Progenitor cell of endocrine pancreas (in vitro differentiated cells): Measurements from ENCODE around the gene OR12D1. TPM values are rescaled to one million over a fixed set of nuclear protein-coding genes. Genes with fewer than 3 reads are reported as not detected.

Source experiments
- DNase-seq: peaks from one replicate; pipeline ENCODE4 v3.0.0; 2021; ENCODE audit warnings: low spot score; ENCODE audit not compliant: unreplicated experiment
- H3K27ac Mint-ChIP-seq: 2 replicates; pipeline ENCODE4 v1.8.0; 2021; ENCODE audit warnings: mild to moderate bottlenecking, moderate library complexity, mixed read lengths
- H3K27me3 Mint-ChIP-seq: 2 replicates; pipeline ENCODE4 v1.8.0; 2021; ENCODE audit warnings: mixed read lengths
- H3K36me3 Mint-ChIP-seq: 2 replicates; pipeline ENCODE4 v1.8.0; 2022; ENCODE audit warnings: mixed read lengths; ENCODE audit not compliant: insufficient read depth
- H3K4me1 Mint-ChIP-seq: 2 replicates; pipeline ENCODE4 v1.8.0; 2021; ENCODE audit warnings: low read depth, mixed read lengths
- H3K4me3 Mint-ChIP-seq: 2 replicates; pipeline ENCODE4 v1.8.0; 2021; ENCODE audit warnings: low read depth, mild to moderate bottlenecking, moderate library complexity, mixed read lengths
- H3K9me3 Mint-ChIP-seq: 2 replicates; pipeline ENCODE4 v1.8.0; 2021; ENCODE audit warnings: low read depth, mixed read lengths
- CTCF ChIP-seq: fragments of 200-600 bp; sonication (generic); IDR thresholded peaks from one replicate; pipeline ENCODE4 v1.5.0; 2021; ENCODE audit warnings: antibody characterized with exemption, mild to moderate bottlenecking; ENCODE audit not compliant: unreplicated experiment
- long read RNA-seq: library from polyadenylated mRNA; unstranded; transcript quantifications from one replicate; pipeline ENCODE4 v2.0.0, GENCODE V29; 2020
- total RNA-seq: library from RNA; stranded (reverse); gene quantifications from 2 replicates; pipeline ENCODE4 v1.2.1, GENCODE V29; 2021

The OR12D1 gene
- total RNA-seq: not detected in 2 replicates
- long read RNA-seq: 0 reads

DNA sequence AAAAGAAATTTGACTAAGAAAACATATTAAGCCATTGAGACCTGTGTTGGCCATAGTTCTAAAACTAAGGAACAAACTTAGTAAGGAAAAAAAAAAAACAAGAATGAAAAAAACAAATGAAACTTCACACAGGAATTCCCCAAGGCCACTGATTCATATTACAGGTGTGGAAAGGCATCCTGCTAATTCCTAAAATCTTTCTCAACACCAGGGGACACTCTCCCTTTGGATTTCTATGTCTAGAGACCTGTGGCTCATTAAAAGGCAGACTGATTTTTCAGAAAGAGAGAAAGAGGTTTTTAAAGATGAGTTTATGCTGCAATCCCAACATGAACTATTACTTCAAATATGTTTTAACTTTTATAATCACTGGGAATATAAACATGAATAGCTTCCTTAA, at the start of gene OR12D1:
TSS of gene OR12D1 (plus strand) at position 341 of the 400 bp plus-strand sequence.
- Mint-ChIP-seq H3K36me3 (no peaks in the 10 kb centered on the region), H3K4me3 (no peak within 1 kb of the TSS), H3K27me3 (peaks cover 9% of the 10 kb centered on the region), H3K27ac (no peak within 1 kb of the TSS), H3K4me1 (no peaks in the 10 kb centered on the region), H3K9me3 (peaks cover 17% of the 10 kb centered on the region)
- TF ChIP-seq CTCF: peak; percentile 38
- DNase-seq: no peak

DNA sequence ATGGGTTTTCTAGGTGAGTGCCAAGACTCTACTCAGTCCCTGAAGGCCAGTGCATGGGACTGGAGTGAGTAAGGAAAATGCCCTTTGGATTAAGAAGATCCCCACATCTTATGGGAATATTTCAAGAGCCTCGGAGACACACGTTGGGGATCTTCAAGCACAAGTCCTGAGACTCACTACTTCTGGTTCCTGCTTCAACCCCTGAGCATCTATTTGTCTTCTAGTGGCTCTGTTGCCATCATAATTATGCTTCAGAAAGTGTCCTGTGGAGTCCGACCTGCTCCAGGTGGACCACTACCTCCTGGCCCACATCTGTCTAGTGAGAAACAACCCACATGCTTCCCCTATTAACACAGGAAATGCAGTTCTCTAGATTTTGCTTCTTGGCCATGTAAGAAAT, 46.0 kb upstream of the OR12D1 start, which contains the start of gene OR5V1:
TSS of gene OR5V1 (minus strand) at position 101 of the 400 bp plus-strand sequence. CDS start 12,670 bp downstream, outside the sequence.
- no peak for DNase-seq
- Mint-ChIP-seq H3K4me1 (no peaks in the 10 kb centered on the region), H3K27me3 (peaks cover 3% of the 10 kb centered on the region), H3K36me3 (no peaks in the 10 kb centered on the region), H3K4me3 (no peak within 1 kb of the TSS), H3K9me3 (peaks cover 3% of the 10 kb centered on the region), H3K27ac (no peak within 1 kb of the TSS)
- no peak for TF ChIP-seq CTCF

DNA sequence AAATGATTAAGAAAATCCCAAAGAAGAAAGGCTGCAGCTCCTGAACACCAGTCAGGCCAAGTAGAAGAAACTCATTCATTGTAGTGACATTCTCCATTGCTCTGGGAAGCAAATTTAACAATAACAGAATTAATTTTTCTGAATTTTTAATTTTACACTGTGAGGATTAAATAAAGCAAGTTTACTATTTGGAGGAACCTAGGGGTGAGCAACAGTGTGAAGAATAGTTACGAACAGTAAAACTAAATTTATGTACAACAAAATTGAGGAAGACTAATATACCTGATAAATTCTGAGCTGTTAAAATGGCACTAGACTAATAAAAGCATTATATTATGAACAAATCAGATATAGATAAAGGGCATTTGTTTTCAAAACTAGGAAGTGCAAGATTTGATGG, 39.5 kb upstream of the OR12D1 start, which contains the start of gene OR12D3:
TSS of gene OR12D3 (minus strand) at position 101 of the 400 bp plus-strand sequence. CDS start at position 97, 4 bp downstream.
- DNase-seq: no peak
- H3K27ac Mint-ChIP-seq: no peak within 1 kb of the TSS
- no peaks in the 10 kb centered on the region for H3K4me1 Mint-ChIP-seq
- H3K9me3 Mint-ChIP-seq: no peaks in the 10 kb centered on the region
- H3K27me3 Mint-ChIP-seq: no peaks in the 10 kb centered on the region
- H3K4me3 Mint-ChIP-seq: no peak within 1 kb of the TSS
- H3K36me3 Mint-ChIP-seq: no peaks in the 10 kb centered on the region
- TF ChIP-seq CTCF: no peak

DNA sequence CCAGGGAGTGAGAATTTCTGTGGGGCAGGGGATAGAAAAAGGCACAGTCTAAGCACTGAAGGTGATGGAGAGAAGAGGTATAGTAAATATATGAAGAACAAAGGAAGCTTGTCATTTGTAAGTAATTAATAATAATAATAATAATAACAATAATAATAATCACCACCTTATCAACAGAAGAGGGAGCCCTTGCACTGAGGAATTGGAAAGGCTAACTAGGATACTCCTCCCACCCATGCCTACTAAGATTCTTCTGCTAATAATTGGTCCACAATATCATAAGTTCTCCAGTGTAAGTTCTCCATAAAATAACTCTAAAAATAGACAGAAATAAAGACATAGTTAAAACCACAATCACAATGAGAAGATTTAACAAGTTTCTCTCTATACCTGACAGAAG, 38.7 kb upstream of the OR12D1 start:
- TF ChIP-seq CTCF: peak; percentile 24
- H3K27me3 Mint-ChIP-seq: no peaks in the 10 kb centered on the region

DNA sequence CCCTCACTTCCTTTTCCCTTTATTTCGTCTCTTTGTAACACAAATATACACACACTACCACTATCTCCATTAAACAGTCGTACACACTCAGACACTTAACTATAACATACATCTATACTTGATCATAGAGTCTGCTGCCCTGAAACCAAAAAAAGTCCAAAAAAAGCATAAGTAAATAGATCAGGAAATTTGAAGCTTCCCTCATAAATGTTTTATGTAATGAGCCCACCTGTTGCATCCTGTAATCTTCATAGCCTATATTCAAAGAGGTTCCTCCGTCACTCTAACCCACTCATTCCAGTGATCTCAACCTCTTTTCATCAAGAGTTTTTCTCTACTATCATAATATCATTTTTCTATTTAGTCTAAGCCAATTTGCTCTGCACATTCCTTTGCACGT, 26.2 kb upstream of the OR12D1 start:
- Mint-ChIP-seq H3K9me3 (no peaks in the 10 kb centered on the region), H3K36me3 (no peaks in the 10 kb centered on the region), H3K4me1 (no peaks in the 10 kb centered on the region), H3K27me3 (peaks cover 15% of the 10 kb centered on the region), H3K27ac (no peak overlapping the region), H3K4me3 (no peak overlapping the region)
- no peak for TF ChIP-seq CTCF
- DNase-seq: no peak

More for the DNA sequence above, 38.7 kb upstream of the OR12D1 start:
- H3K36me3 Mint-ChIP-seq: no peaks in the 10 kb centered on the region
- no peak overlapping the region for H3K4me3 Mint-ChIP-seq
- H3K27ac Mint-ChIP-seq: no peak overlapping the region
- H3K9me3 Mint-ChIP-seq: no peaks in the 10 kb centered on the region
- no peaks in the 10 kb centered on the region for H3K4me1 Mint-ChIP-seq
- no peak for DNase-seq
